T-cell (primary cell): ENCODE results near the gene SNX32. TPM values are rescaled to one million over a fixed set of nuclear protein-coding genes. Genes with fewer than 3 reads are reported as not detected.
A peak's percentile ranks its signal among the peaks of the same experiment; 100 is the strongest.

Experiments used
- ATAC-seq, 4 experiments: fragments of 200-7000 bp in 3 of 4; fragments of 150-1000 bp in 1 of 4; cut with Tn5 transposase; replicated peaks in 1 of 4; 1 replicate in 3 of 4; 2 replicates in 1 of 4; pipeline ENCODE4 v1.10.0; 2021; ENCODE audit warnings: moderate library complexity in 3 of 4, mild to moderate bottlenecking in 2 of 4, moderate number of reproducible peaks in 1 of 4
- CTCF ChIA-PET, 2 donors: fragments of 300-600 bp; sonication (Branson Sonifier 250); formaldehyde crosslinking; loops; one replicate each; lab custom pipeline; 2022; ENCODE audit warnings: antibody characterized with exemption in 2 of 2; lab: Charles Lee
- POLR2A ChIA-PET, 2 donors: fragments of 300-600 bp; sonication (Branson Sonifier 250); formaldehyde crosslinking; loops; one replicate each; lab custom pipeline; 2022; ENCODE audit warnings: antibody characterized with exemption in 2 of 2; lab: Charles Lee
- DNase-seq, 35 experiments: peaks; one replicate each; pipeline versions ENCODE4 v3.0.0 to v3.0.0-alpha.2; 2013 to 2023
- H3K27ac ChIP-seq: one replicate; pipeline ENCODE4 v1.5.1; 2013; ENCODE audit warnings: low read length
- H3K27me3 ChIP-seq, 2 experiments: replicated peaks in 1 of 2; 1 replicate in 1 of 2; 2 replicates in 1 of 2; pipeline versions ENCODE4 v1.6.1 to v1.7.0; 2013; ENCODE audit warnings: low read length in 1 of 2, mixed read lengths in 1 of 2; ENCODE audit not compliant: control insufficient read depth in 2 of 2, insufficient read depth in 2 of 2; ENCODE audit errors: extremely low read depth in 1 of 2
- H3K36me3 ChIP-seq, 2 donors: 1 replicate in 1 of 2; 2 replicates in 1 of 2; pipeline versions ENCODE4 v1.6.1 to v1.7.0; 2013; ENCODE audit warnings: low read length in 1 of 2; ENCODE audit not compliant: control insufficient read depth in 2 of 2, insufficient read depth in 1 of 2; ENCODE audit errors: extremely low read depth in 1 of 2
- H3K4me1 ChIP-seq, 2 experiments: 1 replicate in 1 of 2; 2 replicates in 1 of 2; pipeline versions ENCODE4 v1.6.1 to v1.7.0; 2013; ENCODE audit warnings: low read length in 2 of 2, mixed read lengths in 1 of 2; ENCODE audit not compliant: insufficient read depth in 2 of 2, control insufficient read depth in 1 of 2; ENCODE audit errors: extremely low read depth in 1 of 2
- H3K4me3 ChIP-seq, 2 donors: 1 replicate in 1 of 2; 2 replicates in 1 of 2; pipeline versions ENCODE4 v1.5.1 to v1.7.0; 2013; ENCODE audit warnings: mild to moderate bottlenecking in 2 of 2, low read length in 1 of 2, moderate library complexity in 1 of 2; ENCODE audit not compliant: control insufficient read depth in 1 of 2; ENCODE audit errors: extremely low read depth in 1 of 2
- H3K9me3 ChIP-seq: 2 replicates; pipeline ENCODE4 v1.7.0; 2013
- H3K27ac Mint-ChIP-seq, 2 donors: one replicate each; pipeline ENCODE4 v1.8.0; 2020 to 2021; ENCODE audit warnings: mild to moderate bottlenecking in 2 of 2, mixed read lengths in 2 of 2
- H3K27me3 Mint-ChIP-seq, 2 donors: one replicate each; pipeline ENCODE4 v1.8.0; 2021 to 2022; ENCODE audit warnings: mixed read lengths in 2 of 2
- H3K36me3 Mint-ChIP-seq: one replicate; pipeline ENCODE4 v1.8.0; 2021; ENCODE audit warnings: mixed read lengths
- H3K4me1 Mint-ChIP-seq, 3 donors: one replicate each; pipeline ENCODE4 v1.8.0; 2020 to 2022; ENCODE audit warnings: mixed read lengths in 3 of 3, mild to moderate bottlenecking in 1 of 3
- H3K4me3 Mint-ChIP-seq, 3 donors: one replicate each; pipeline ENCODE4 v1.8.0; 2020 to 2022; ENCODE audit warnings: mild to moderate bottlenecking in 3 of 3, mixed read lengths in 3 of 3, moderate library complexity in 3 of 3
- H3K9me3 Mint-ChIP-seq, 3 donors: one replicate each; pipeline ENCODE4 v1.8.0; 2020 to 2022; ENCODE audit warnings: mixed read lengths in 3 of 3
- WGBS: methylation state at CpG from one replicate; pipeline ENCODE4 v1.1.5; 2013; ENCODE audit warnings: missing lambda C conversion rate; ENCODE audit not compliant: insufficient coverage; 5-methylcytosine and 5-hydroxymethylcytosine counted together
- total RNA-seq, 35 experiments: library from RNA in 6 of 35; stranded (reverse) in 6 of 35; fragments of 120-200 nt in 1 of 35; gene quantifications; one replicate each; pipeline versions ENCODE4 v1.2.1 to v1.2.4 and lab custom pipeline; 2013 to 2026

Gene SNX32
- total RNA-seq, 5 donors from 2014 or later (not counting 1 experiment from before 2014, with no cell fraction given) = 0.26 to 1.4 (median 1.2) TPM

DNA sequence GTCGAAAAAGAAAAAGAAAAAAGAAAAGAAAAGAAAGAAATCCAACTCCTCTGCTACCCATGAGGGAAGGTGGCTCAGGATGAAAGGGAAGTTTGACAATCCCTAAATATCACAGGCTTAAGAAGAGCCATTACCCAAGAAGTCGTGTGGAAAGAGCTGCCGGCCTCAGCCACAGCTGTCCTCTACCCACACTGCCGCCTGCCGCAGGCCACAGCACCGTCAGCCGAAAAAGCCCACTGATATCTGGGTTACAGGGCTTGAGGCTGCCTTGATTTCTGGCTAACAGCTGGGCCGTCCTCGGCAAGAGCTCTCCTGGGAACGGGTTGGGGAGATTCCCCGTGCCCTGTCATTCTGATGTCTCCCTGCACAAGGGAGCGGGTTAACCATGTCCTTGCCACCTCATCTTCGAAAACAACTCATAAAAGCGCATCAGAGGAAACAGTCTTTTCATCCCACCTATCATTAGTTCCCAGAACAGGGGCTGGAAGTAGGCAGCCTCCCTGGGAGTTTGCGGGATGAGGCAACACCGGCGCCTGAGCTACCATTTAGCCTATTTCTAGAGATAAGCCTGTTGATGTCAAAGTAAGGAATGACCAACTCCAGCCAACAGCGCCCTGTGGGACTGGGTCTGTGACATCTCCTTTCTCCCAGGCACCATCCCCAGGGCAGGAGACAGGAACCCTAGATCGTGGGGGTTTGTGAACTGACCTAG lies 21.8 kb upstream of the SNX32 start:
- POLR2A ChIA-PET = interaction anchor here in 1 of 2 donors (0.5 kb wide), 1 partner anchor 56 kb away, joined by 3 read pairs; no protein-coding TSS in a partner anchor
- ATAC-seq = no peak
- no peaks in the 10 kb centered on the region for H3K9me3 Mint-ChIP-seq

DNA sequence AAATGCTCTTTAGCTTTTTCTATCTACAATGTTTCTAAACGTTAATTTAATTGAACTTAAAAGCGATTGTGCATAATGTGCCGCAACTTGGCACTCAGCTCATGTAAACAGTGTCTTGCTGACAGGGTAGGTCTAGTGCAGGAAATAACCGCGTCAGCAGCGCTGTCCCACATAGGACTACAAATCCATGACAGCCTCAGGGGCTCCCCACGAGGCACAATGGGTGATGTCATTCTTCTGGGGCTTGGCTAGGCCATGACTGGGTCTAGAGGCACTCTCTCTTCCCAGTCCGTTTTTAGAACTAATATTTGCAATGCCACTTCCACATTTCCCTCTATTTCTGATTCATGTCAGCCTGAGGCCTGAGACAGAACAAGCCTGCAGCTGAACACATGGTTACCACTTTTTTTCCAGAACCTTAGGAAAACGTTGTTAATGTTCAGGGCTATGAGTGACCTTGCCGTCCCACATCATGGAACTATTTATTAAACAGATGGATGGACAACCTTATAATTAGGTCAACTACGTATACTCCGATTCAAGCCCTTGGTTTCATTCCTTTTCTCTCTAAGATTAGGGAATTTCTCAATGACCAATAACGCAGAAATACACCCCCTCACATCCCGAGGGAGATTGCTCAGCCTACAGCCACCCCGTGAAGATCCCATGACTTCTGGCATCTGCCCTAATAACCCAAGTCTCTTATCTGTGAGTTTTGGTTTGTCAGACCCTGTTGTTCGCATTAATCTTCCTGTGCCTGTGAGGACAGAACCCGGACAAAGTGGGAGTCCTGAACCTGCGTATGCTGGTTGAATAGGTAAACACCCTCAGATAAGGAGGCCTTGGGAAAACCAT lies 19.4 kb upstream of the SNX32 start:
- Mint-ChIP-seq H3K27ac (no peak overlapping the region), H3K9me3 (no peaks in the 10 kb centered on the region), H3K4me1 (peaks cover 12 to 21% (median 16%) of the 10 kb centered on the region in 3 donors), H3K4me3 (no peak overlapping the region), H3K36me3 (no peaks in the 10 kb centered on the region), H3K27me3 (no peaks in the 10 kb centered on the region)
- Histone ChIP-seq H3K4me1 (peaks cover 2 to 15% of the 10 kb centered on the region in 2 experiments), H3K36me3 (no peaks in the 10 kb centered on the region), H3K27ac (no peak overlapping the region), H3K27me3 (peaks cover 0 to 3% of the 10 kb centered on the region in 2 experiments), H3K9me3 (no peaks in the 10 kb centered on the region), H3K4me3 (no peak overlapping the region)
- no peak for DNase-seq
- no peak for ATAC-seq
- ChIA-PET POLR2A (no interaction called here), CTCF (interaction anchor here in 1 of 2 donors (1.1 kb wide), 1 partner anchor 34 kb away, joined by 3 read pairs; no protein-coding TSS in a partner anchor)
- 85% methylated on average over 6 of the region's 18 CpGs for WGBS

More for the DNA sequence above, 21.8 kb upstream of the SNX32 start:
- Histone ChIP-seq H3K4me3 (no peak overlapping the region), H3K27me3 (peaks cover 0 to 15% of the 10 kb centered on the region in 2 experiments), H3K9me3 (no peaks in the 10 kb centered on the region), H3K27ac (no peak overlapping the region), H3K36me3 (no peaks in the 10 kb centered on the region), H3K4me1 (peaks cover 0 to 2% of the 10 kb centered on the region in 2 experiments)
- CTCF ChIA-PET = interaction anchor here in 1 of 2 donors (0.6 to 0.9 kb wide), 2 partner anchors 27 to 100 kb away, joined by 3 read pairs; no protein-coding TSS in a partner anchor
- Mint-ChIP-seq H3K27ac (no peak overlapping the region), H3K4me1 (peaks cover 4 to 11% (median 7%) of the 10 kb centered on the region in 3 donors), H3K4me3 (no peak overlapping the region), H3K36me3 (no peaks in the 10 kb centered on the region), H3K27me3 (peaks cover 4 to 5% of the 10 kb centered on the region in 2 donors)
- WGBS = 81% methylated on average over 11 of the region's 19 CpGs
- no peak for DNase-seq

DNA sequence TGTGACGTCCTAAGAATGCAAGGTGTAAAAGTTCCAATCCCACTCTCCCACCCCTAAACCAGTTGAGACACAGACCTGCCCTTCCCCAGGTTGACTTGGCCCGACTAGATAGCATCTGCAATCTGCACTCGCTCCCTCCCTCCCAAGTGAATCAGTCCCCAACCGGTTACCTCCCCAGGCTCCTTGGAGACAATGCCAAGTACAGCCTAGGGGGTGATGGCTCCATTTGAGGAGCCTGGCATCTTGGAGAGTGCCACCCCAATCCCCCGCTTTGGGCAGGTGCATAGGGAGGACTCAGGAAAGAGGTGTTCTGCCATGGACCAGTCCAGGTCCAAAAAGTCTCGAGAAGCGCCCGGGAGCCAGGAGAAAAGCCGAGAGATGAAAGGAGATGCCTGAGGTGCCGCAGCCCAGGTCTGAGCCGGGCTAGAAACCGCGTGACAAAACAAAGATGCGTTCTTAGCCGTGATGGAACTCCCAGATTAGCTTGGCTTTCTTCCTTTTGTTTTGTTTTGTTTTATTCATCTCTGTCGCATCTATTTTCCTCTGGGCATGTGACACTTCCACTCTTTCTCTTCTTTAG lies 18.7 kb upstream of the SNX32 start:
- DNase-seq (no peak), ATAC-seq (no peak)
- H3K9me3 ChIP-seq = no peaks in the 10 kb centered on the region
- POLR2A ChIA-PET = no interaction called here
- CTCF ChIA-PET = no interaction called here
- Mint-ChIP-seq H3K9me3 (no peaks in the 10 kb centered on the region), H3K4me1 (peaks cover 12 to 21% (median 16%) of the 10 kb centered on the region in 3 donors), H3K27me3 (no peaks in the 10 kb centered on the region), H3K36me3 (no peaks in the 10 kb centered on the region), H3K4me3 (no peak overlapping the region), H3K27ac (no peak overlapping the region)
- WGBS = 95% methylated on average over 8 of the region's 16 CpGs
- H3K4me1 ChIP-seq = peaks cover 2 to 15% of the 10 kb centered on the region in 2 experiments
- no peak overlapping the region for H3K4me3 ChIP-seq
- no peak overlapping the region for H3K27ac ChIP-seq
- H3K27me3 ChIP-seq = peaks cover 0 to 3% of the 10 kb centered on the region in 2 experiments
- no peaks in the 10 kb centered on the region for H3K36me3 ChIP-seq

DNA sequence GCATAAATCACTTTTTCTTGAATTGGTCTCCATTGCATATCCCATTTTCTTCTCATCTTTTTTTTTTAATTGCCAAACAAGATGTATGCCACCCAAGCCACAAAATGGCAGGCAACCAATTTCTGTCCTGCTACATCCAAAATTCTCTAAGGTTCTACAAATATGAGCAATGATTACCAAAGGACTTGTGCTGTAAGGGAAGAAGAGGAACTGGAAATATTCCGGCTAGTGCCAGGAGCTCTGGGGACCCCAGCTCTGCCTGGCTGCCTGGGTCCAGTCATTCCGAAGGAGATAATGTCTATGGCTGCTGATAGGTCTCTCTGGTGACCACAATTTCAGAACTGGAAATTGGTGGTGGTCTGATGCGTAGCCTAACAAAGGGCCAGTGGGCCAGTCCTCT lies 17.1 kb upstream of the SNX32 start:
- no peaks in the 10 kb centered on the region for H3K9me3 Mint-ChIP-seq
- ChIA-PET POLR2A (no interaction called here), CTCF (interaction anchor here (0.6 to 3.0 kb wide), 4 partner anchors 33 to 37 kb away, joined by 3 to 13 read pairs (median 10); partner anchors contain the start of gene AP5B1 (in 1 of the 2))
- H3K27me3 Mint-ChIP-seq = no peaks in the 10 kb centered on the region
- H3K36me3 Mint-ChIP-seq = no peaks in the 10 kb centered on the region
- Histone ChIP-seq H3K4me1 (peaks cover 2 to 15% of the 10 kb centered on the region in 2 experiments), H3K27me3 (peaks cover 0 to 4% of the 10 kb centered on the region in 2 experiments), H3K9me3 (no peaks in the 10 kb centered on the region), H3K4me3 (no peak overlapping the region), H3K36me3 (no peaks in the 10 kb centered on the region), H3K27ac (no peak overlapping the region)
- no peak overlapping the region for H3K27ac Mint-ChIP-seq
- peak overlapping the region; percentile 45 to 81 (median 55) for H3K4me3 Mint-ChIP-seq
- no peak for DNase-seq
- WGBS = 100% methylated on average over 3 of the region's 3 CpGs
- no peak for ATAC-seq
- peaks cover 12 to 17% (median 16%) of the 10 kb centered on the region in 3 donors for H3K4me1 Mint-ChIP-seq

DNA sequence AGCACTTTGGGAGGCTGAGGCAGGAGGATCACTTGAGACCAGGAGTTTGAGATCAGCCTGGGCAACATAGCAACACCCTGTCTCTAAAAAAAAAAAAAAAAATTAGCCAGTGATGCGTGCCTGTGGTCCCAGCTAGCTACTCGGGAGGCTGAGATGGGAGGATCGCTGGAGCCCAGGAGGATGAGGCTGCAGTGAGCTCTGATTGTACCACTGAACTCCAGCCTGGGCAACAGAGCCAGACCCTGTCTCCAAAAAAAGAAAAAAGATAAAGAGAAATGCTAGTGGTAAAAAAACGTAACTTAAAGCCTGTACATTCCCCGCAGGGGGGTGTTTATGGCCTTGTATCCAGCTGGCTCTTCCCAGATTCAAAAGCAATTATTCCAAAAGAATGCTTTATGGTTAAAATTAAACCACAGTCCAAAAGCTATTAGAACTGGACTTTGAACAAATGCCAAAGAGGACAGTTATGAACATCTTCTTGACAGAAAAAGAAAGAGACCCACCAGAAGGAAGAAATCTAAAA lies 16.4 kb upstream of the SNX32 start:
- Histone ChIP-seq H3K4me1 (peaks cover 2 to 15% of the 10 kb centered on the region in 2 experiments), H3K4me3 (peak overlapping the region; percentile 46 to 71), H3K27me3 (peaks cover 0 to 4% of the 10 kb centered on the region in 2 experiments), H3K27ac (peak overlapping the region; percentile 51), H3K9me3 (no peaks in the 10 kb centered on the region), H3K36me3 (no peaks in the 10 kb centered on the region)
- H3K27ac Mint-ChIP-seq = peak overlapping the region; percentile 35 to 66
- WGBS = 80% methylated on average over 1 of the region's 5 CpGs
- H3K4me1 Mint-ChIP-seq = peaks cover 12 to 17% (median 16%) of the 10 kb centered on the region in 3 donors
- CTCF ChIA-PET = interaction anchor here (0.5 to 3.0 kb wide), 22 partner anchors 9 to 707 kb away, joined by 3 to 20 read pairs (median 5); partner anchors contain the start of genes AP5B1 (in 1 of the 2), FIBP (in 1 of the 2) and KAT5 (in 1 of the 2)
- H3K36me3 Mint-ChIP-seq = no peaks in the 10 kb centered on the region
- peak overlapping the region; percentile 72 to 82 (median 81) for H3K4me3 Mint-ChIP-seq
- POLR2A ChIA-PET = no interaction called here
- no peaks in the 10 kb centered on the region for H3K9me3 Mint-ChIP-seq
- DNase-seq (no peak), ATAC-seq (no peak)
- no peaks in the 10 kb centered on the region for H3K27me3 Mint-ChIP-seq
